HepG2 (cell line): Measurements from ENCODE around the gene NAGK. TPM values are rescaled to one million over a fixed set of nuclear protein-coding genes. Genes with fewer than 3 reads are reported as not detected.

ENCODE experiments used
- AHDC1 ChIP-seq: sonication (generic); formaldehyde crosslinking; IDR thresholded peaks from 2 replicates; pipeline ENCODE4 v1.5.1; 2020; ENCODE audit warnings: mild to moderate bottlenecking, missing genetic modification reagents, borderline replicate concordance
- MYNN ChIP-seq: sonication (generic); formaldehyde crosslinking; IDR thresholded peaks from 2 replicates; pipeline ENCODE4 v1.4.0; 2020; ENCODE audit warnings: mild to moderate bottlenecking, low read depth, missing genetic modification reagents
- NFE2L1 ChIP-seq: sonication (generic); formaldehyde crosslinking; IDR thresholded peaks from 2 replicates; pipeline ENCODE4 v1.4.0; 2020; ENCODE audit warnings: missing genetic modification reagents, mild to moderate bottlenecking, borderline replicate concordance
- RFX3 ChIP-seq: IDR thresholded peaks from 2 replicates; pipeline ENCODE4 v1.6.1; 2016; ENCODE audit warnings: missing biosample characterization, missing genetic modification reagents
- SMAD3 ChIP-seq: sonication (generic); formaldehyde crosslinking; IDR thresholded peaks from 2 replicates; pipeline ENCODE4 v1.4.0; 2020; ENCODE audit warnings: missing genetic modification reagents
- ZBTB40 ChIP-seq, 2 experiments: fragments of 450-650 bp in 1 of 2; sonication (generic) in 1 of 2; formaldehyde crosslinking in 1 of 2; IDR thresholded peaks; 2 replicates each; pipeline versions ENCODE4 v1.6.1 to v1.8.0; 2016 to 2022; ENCODE audit warnings: antibody characterized with exemption in 1 of 2, mild to moderate bottlenecking in 1 of 2, missing genetic modification reagents in 1 of 2
- ZNF224 ChIP-seq: sonication (generic); formaldehyde crosslinking; IDR thresholded peaks from 2 replicates; pipeline ENCODE4 v1.5.0; 2020; ENCODE audit warnings: mild to moderate bottlenecking, missing genetic modification reagents
- ZNF230 ChIP-seq: sonication (generic); formaldehyde crosslinking; IDR thresholded peaks from 2 replicates; pipeline ENCODE4 v1.4.0; 2020; ENCODE audit warnings: mild to moderate bottlenecking, missing genetic modification reagents
- ZNF264 ChIP-seq: sonication (generic); formaldehyde crosslinking; IDR thresholded peaks from 2 replicates; pipeline ENCODE4 v1.4.0; 2020; ENCODE audit warnings: missing genetic modification reagents
- ZNF816 ChIP-seq: sonication (generic); formaldehyde crosslinking; IDR thresholded peaks from 2 replicates; pipeline ENCODE4 v1.8.0; 2022; ENCODE audit warnings: missing genetic modification reagents, mild to moderate bottlenecking, borderline replicate concordance
- polyA plus RNA-seq, 8 experiments: library from polyadenylated mRNA; depleted of rRNA in 3 of 8; stranded (reverse) in 7 of 8; unstranded in 1 of 8; fragments of >200 nt; fragmentation: Illumina TruSeq in 4 of 8; extraction: Trizol in 4 of 8; gene quantifications; 2 replicates each; pipeline versions ENCODE4 v1.2.1 to v1.2.3, GENCODE V29; 2011 to 2016; ENCODE audit warnings: low read depth in 4 of 8, missing spikeins in 1 of 8, mixed read lengths in 1 of 8; ENCODE audit not compliant: insufficient read depth in 1 of 8
- total RNA-seq, 5 experiments: library from RNA; depleted of rRNA; stranded (reverse); fragments of >200 nt; fragmentation: Illumina TruSeq; extraction: Trizol; gene quantifications; 2 replicates each; pipeline ENCODE4 v1.2.3, GENCODE V29; 2016; ENCODE audit warnings: low read depth in 1 of 5
- TF ChIP-seq, protein P1 (sequence below): sonication (generic); formaldehyde crosslinking; IDR thresholded peaks from 2 replicates; pipeline ENCODE4 v1.8.0; 2022; ENCODE audit warnings: mild to moderate bottlenecking, missing genetic modification reagents, moderate library complexity

The NAGK gene
- total and polyA plus RNA-seq, 2 of the 13 experiments (the other 11 are each of a cell fraction or from before 2014, with no cell fraction given) = 24.4 to 35.2 TPM

GRCh38 chr2:71067567-71068217 is 756 bp upstream of the NAGK start (continued):
- TF ChIP-seq ZBTB40 (IDR thresholded peaks at IDR 0.05) (no peak), ZBTB40 (CRISPR knock-in tag; IDR thresholded peaks at IDR 0.05) (0 out of 2 replicates have a peak, but pooled peaks have one; percentile 7), ZNF230 (CRISPR knock-in tag) (no peak; the same call in 1 of the 2 replicates), ZNF224 (CRISPR knock-in tag) (no peak), ZNF264 (CRISPR knock-in tag) (no peak), MYNN (CRISPR knock-in tag) (peak; percentile 22; the same call in 1 of the 2 replicates), NFE2L1 (0 out of 2 replicates have a peak, but pooled peaks have one; percentile 54), SMAD3 (CRISPR knock-in tag) (no peak), AHDC1 (CRISPR knock-in tag) (peak; percentile 48; the same call in 1 of the 2 replicates), RFX3 (CRISPR knock-in tag) (no peak), ZNF816 (CRISPR knock-in tag) (0 out of 2 replicates have a peak, but pooled peaks have one; percentile 84)
- TF ChIP-seq, protein P1, sequence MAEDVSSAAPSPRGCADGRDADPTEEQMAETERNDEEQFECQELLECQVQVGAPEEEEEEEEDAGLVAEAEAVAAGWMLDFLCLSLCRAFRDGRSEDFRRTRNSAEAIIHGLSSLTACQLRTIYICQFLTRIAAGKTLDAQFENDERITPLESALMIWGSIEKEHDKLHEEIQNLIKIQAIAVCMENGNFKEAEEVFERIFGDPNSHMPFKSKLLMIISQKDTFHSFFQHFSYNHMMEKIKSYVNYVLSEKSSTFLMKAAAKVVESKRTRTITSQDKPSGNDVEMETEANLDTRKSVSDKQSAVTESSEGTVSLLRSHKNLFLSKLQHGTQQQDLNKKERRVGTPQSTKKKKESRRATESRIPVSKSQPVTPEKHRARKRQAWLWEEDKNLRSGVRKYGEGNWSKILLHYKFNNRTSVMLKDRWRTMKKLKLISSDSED (CRISPR knock-in tag) = no peak
